GM23338 (cell line): Measurements from ENCODE around the gene NR1I2. TPM values are rescaled to one million over a fixed set of nuclear protein-coding genes. Genes with fewer than 3 reads are reported as not detected.

Experiments
- ATAC-seq: fragments of 200-7000 bp; cut with Tn5 transposase; 3 replicates; pipeline ENCODE4 v1.9.1; 2020
- DNase-seq: peaks from one replicate; pipeline ENCODE4 v3.0.0-alpha.2; 2015; ENCODE audit warnings: low spot score
- H2AFZ ChIP-seq: fragments of 200-600 bp; sonication (generic); 2 replicates; pipeline ENCODE4 v1.8.0; 2016; ENCODE audit warnings: antibody characterized with exemption, mild to moderate bottlenecking, moderate library complexity
- H3F3A ChIP-seq: fragments of 200-600 bp; sonication (generic); replicated peaks from 2 replicates; pipeline ENCODE4 v1.8.0; 2017; ENCODE audit warnings: antibody characterized with exemption, mixed run types, low read depth
- H3K27ac ChIP-seq: fragments of 200-600 bp; sonication (generic); 2 replicates; pipeline ENCODE4 v1.6.1; 2016; ENCODE audit warnings: low read depth
- H3K27me3 ChIP-seq: fragments of 200-600 bp; sonication (generic); 2 replicates; pipeline ENCODE4 v1.8.0; 2016; ENCODE audit warnings: mild to moderate bottlenecking, mixed run types, moderate library complexity; ENCODE audit not compliant: insufficient read depth
- H3K36me3 ChIP-seq: fragments of 200-600 bp; sonication (generic); 2 replicates; pipeline ENCODE4 v1.8.0; 2016; ENCODE audit warnings: mild to moderate bottlenecking; ENCODE audit not compliant: insufficient read depth
- H3K4me1 ChIP-seq: fragments of 200-600 bp; sonication (generic); 2 replicates; pipeline ENCODE4 v1.8.0; 2016; ENCODE audit warnings: mild to moderate bottlenecking, moderate library complexity; ENCODE audit not compliant: insufficient read depth
- H3K4me2 ChIP-seq: fragments of 200-600 bp; sonication (generic); 2 replicates; pipeline ENCODE4 v1.7.1; 2017; ENCODE audit warnings: mixed run types
- H3K4me3 ChIP-seq: fragments of 200-600 bp; sonication (generic); 2 replicates; pipeline ENCODE4 v1.6.1; 2016; ENCODE audit warnings: mixed run types
- H3K79me2 ChIP-seq: fragments of 200-600 bp; sonication (generic); replicated peaks from 2 replicates; pipeline ENCODE4 v1.8.0; 2017; ENCODE audit warnings: mild to moderate bottlenecking; ENCODE audit not compliant: insufficient read depth
- H3K9me2 ChIP-seq: fragments of 200-600 bp; sonication (generic); 2 replicates; pipeline ENCODE4 v1.8.0; 2017; ENCODE audit not compliant: insufficient read depth
- H4K20me1 ChIP-seq: fragments of 200-600 bp; sonication (generic); replicated peaks from 2 replicates; pipeline ENCODE4 v1.8.0; 2017; ENCODE audit warnings: mild to moderate bottlenecking; ENCODE audit not compliant: insufficient read depth
- H3K27ac Mint-ChIP-seq: 2 replicates; pipeline ENCODE4 v1.8.0; 2020; ENCODE audit warnings: inconsistent platforms, mild to moderate bottlenecking, moderate library complexity, mixed read lengths
- H3K27me3 Mint-ChIP-seq: 3 replicates; pipeline ENCODE4 v1.8.0; 2022; ENCODE audit warnings: low read depth, mild to moderate bottlenecking, moderate library complexity, mixed read lengths, inconsistent platforms; ENCODE audit not compliant: insufficient read depth, poor library complexity
- H3K36me3 Mint-ChIP-seq: 3 replicates; pipeline ENCODE4 v1.8.0; 2021; ENCODE audit warnings: low read depth, mild to moderate bottlenecking, inconsistent platforms, moderate library complexity, mixed read lengths
- H3K4me1 Mint-ChIP-seq: 3 replicates; pipeline ENCODE4 v1.8.0; 2020; ENCODE audit warnings: mild to moderate bottlenecking, inconsistent platforms, mixed read lengths
- H3K4me3 Mint-ChIP-seq: 3 replicates; pipeline ENCODE4 v1.8.0; 2021; ENCODE audit warnings: moderate library complexity, mild to moderate bottlenecking, inconsistent platforms, mixed read lengths
- H3K9me3 Mint-ChIP-seq: 3 replicates; pipeline ENCODE4 v1.8.0; 2020; ENCODE audit warnings: moderate library complexity, mild to moderate bottlenecking, inconsistent platforms, mixed read lengths
- CREB1 ChIP-seq: fragments of 250-450 bp; sonication (Bioruptor Pico); IDR thresholded peaks from 2 replicates; pipeline ENCODE4 v1.5.0; 2020; ENCODE audit warnings: low read depth, mild to moderate bottlenecking, moderate library complexity
- CTCF ChIP-seq, 2 experiments: fragments of 200-600 bp in 1 of 2; sonication (generic) in 1 of 2; conservative IDR thresholded peaks; 2 replicates each; pipeline versions ENCODE4 v1.5.1 to v1.6.1; 2016 to 2017; ENCODE audit warnings: antibody characterized with exemption in 2 of 2, low read depth in 2 of 2, mild to moderate bottlenecking in 2 of 2, moderate library complexity in 1 of 2
- EZH2 ChIP-seq: fragments of 200-600 bp; sonication (generic); IDR thresholded peaks from one replicate; pipeline ENCODE4 v1.8.0; 2017; ENCODE audit warnings: antibody characterized with exemption, mild to moderate bottlenecking, low read depth; ENCODE audit not compliant: unreplicated experiment
- EZH2phosphoT487 ChIP-seq: fragments of 200-600 bp; sonication (generic); IDR thresholded peaks from one replicate; pipeline ENCODE4 v1.8.1; 2018; ENCODE audit warnings: antibody characterized with exemption; ENCODE audit not compliant: unreplicated experiment
- JUNB ChIP-seq: IDR thresholded peaks from one replicate; pipeline ENCODE4 v1.6.1; 2016; ENCODE audit warnings: antibody characterized with exemption; ENCODE audit not compliant: unreplicated experiment
- NANOG ChIP-seq: IDR thresholded peaks from 2 replicates; pipeline ENCODE4 v1.6.1; 2016; ENCODE audit warnings: antibody characterized with exemption, borderline replicate concordance
- POLR2AphosphoS5 ChIP-seq: IDR thresholded peaks from 2 replicates; pipeline ENCODE4 v1.6.1; 2016; ENCODE audit warnings: antibody characterized with exemption, low read depth
- STAT1 ChIP-seq: IDR thresholded peaks from one replicate; pipeline ENCODE4 v1.6.1; 2016; ENCODE audit warnings: antibody characterized with exemption; ENCODE audit not compliant: unreplicated experiment
- ZNF114 ChIP-seq: fragments of 250-450 bp; sonication (Bioruptor Pico); IDR thresholded peaks from 2 replicates; pipeline ENCODE4 v1.5.0; 2020; ENCODE audit warnings: mild to moderate bottlenecking, moderate library complexity
- ZNF331 ChIP-seq: fragments of 250-450 bp; sonication (Bioruptor Pico); IDR thresholded peaks from 2 replicates; pipeline ENCODE4 v1.5.0; 2020; ENCODE audit warnings: low read depth, mild to moderate bottlenecking, moderate library complexity
- polyA plus RNA-seq: library from polyadenylated mRNA; unstranded; fragments of >200 nt; fragmentation: Nextera tagmentation; extraction: Ambion mirVana; gene quantifications from 2 replicates; pipeline ENCODE4 v1.2.1, GENCODE V29; 2016
- total RNA-seq: library from RNA; depleted of rRNA; stranded (reverse); fragments of >200 nt; shearing (Covaris generic); gene quantifications from 2 replicates; pipeline ENCODE4 v1.2.3, GENCODE V29; 2014
- TF ChIP-seq, protein P1 (sequence below): IDR thresholded peaks from 2 replicates; pipeline ENCODE4 v1.6.1; 2016; ENCODE audit warnings: antibody characterized with exemption
- TF ChIP-seq, protein P2 (sequence below): fragments of 250-450 bp; sonication (Bioruptor Pico); IDR thresholded peaks from 2 replicates; pipeline ENCODE4 v1.5.0; 2020; ENCODE audit warnings: mild to moderate bottlenecking, moderate library complexity
- TF ChIP-seq, protein P3 (sequence below): IDR thresholded peaks from one replicate; pipeline ENCODE4 v1.6.1; 2018; ENCODE audit warnings: antibody characterized with exemption; ENCODE audit not compliant: unreplicated experiment

NR1I2 gene
- total and polyA plus RNA-seq, 2 experiments from 2014 or later = 0.89 to 4.4 TPM

- Histone ChIP-seq H3F3A (no peaks in the 10 kb centered on the region), H2AFZ (peak overlapping the region; percentile 70), H3K79me2 (no peaks in the 10 kb centered on the region), H3K9me2 (no peaks in the 10 kb centered on the region), H3K27me3 (no peaks in the 10 kb centered on the region), H3K36me3 (no peaks in the 10 kb centered on the region), H4K20me1 (no peaks in the 10 kb centered on the region), H3K4me1 (no peaks in the 10 kb centered on the region), H3K4me3 (no peak overlapping the region), H3K4me2 (no peak overlapping the region), H3K27ac (no peak overlapping the region)
- DNase-seq = no peak
- no peak for ATAC-seq
- no peaks in the 10 kb centered on the region for H3K9me3 Mint-ChIP-seq
- TF ChIP-seq POLR2AphosphoS5 (no peak), ZNF114 (CRISPR knock-in tag) (no peak), JUNB (no peak), CREB1 (no peak), EZH2 (no peak), EZH2phosphoT487 (no peak), STAT1 (no peak), NANOG (no peak), CTCF (conservative IDR thresholded peaks at IDR 0.05; ENCODE audit: low read depth in 2 of 2) (no peak), ZNF331 (CRISPR knock-in tag) (no peak)
- TF ChIP-seq, protein P1, sequence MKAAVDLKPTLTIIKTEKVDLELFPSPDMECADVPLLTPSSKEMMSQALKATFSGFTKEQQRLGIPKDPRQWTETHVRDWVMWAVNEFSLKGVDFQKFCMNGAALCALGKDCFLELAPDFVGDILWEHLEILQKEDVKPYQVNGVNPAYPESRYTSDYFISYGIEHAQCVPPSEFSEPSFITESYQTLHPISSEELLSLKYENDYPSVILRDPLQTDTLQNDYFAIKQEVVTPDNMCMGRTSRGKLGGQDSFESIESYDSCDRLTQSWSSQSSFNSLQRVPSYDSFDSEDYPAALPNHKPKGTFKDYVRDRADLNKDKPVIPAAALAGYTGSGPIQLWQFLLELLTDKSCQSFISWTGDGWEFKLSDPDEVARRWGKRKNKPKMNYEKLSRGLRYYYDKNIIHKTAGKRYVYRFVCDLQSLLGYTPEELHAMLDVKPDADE = no peak
- TF ChIP-seq, protein P2, sequence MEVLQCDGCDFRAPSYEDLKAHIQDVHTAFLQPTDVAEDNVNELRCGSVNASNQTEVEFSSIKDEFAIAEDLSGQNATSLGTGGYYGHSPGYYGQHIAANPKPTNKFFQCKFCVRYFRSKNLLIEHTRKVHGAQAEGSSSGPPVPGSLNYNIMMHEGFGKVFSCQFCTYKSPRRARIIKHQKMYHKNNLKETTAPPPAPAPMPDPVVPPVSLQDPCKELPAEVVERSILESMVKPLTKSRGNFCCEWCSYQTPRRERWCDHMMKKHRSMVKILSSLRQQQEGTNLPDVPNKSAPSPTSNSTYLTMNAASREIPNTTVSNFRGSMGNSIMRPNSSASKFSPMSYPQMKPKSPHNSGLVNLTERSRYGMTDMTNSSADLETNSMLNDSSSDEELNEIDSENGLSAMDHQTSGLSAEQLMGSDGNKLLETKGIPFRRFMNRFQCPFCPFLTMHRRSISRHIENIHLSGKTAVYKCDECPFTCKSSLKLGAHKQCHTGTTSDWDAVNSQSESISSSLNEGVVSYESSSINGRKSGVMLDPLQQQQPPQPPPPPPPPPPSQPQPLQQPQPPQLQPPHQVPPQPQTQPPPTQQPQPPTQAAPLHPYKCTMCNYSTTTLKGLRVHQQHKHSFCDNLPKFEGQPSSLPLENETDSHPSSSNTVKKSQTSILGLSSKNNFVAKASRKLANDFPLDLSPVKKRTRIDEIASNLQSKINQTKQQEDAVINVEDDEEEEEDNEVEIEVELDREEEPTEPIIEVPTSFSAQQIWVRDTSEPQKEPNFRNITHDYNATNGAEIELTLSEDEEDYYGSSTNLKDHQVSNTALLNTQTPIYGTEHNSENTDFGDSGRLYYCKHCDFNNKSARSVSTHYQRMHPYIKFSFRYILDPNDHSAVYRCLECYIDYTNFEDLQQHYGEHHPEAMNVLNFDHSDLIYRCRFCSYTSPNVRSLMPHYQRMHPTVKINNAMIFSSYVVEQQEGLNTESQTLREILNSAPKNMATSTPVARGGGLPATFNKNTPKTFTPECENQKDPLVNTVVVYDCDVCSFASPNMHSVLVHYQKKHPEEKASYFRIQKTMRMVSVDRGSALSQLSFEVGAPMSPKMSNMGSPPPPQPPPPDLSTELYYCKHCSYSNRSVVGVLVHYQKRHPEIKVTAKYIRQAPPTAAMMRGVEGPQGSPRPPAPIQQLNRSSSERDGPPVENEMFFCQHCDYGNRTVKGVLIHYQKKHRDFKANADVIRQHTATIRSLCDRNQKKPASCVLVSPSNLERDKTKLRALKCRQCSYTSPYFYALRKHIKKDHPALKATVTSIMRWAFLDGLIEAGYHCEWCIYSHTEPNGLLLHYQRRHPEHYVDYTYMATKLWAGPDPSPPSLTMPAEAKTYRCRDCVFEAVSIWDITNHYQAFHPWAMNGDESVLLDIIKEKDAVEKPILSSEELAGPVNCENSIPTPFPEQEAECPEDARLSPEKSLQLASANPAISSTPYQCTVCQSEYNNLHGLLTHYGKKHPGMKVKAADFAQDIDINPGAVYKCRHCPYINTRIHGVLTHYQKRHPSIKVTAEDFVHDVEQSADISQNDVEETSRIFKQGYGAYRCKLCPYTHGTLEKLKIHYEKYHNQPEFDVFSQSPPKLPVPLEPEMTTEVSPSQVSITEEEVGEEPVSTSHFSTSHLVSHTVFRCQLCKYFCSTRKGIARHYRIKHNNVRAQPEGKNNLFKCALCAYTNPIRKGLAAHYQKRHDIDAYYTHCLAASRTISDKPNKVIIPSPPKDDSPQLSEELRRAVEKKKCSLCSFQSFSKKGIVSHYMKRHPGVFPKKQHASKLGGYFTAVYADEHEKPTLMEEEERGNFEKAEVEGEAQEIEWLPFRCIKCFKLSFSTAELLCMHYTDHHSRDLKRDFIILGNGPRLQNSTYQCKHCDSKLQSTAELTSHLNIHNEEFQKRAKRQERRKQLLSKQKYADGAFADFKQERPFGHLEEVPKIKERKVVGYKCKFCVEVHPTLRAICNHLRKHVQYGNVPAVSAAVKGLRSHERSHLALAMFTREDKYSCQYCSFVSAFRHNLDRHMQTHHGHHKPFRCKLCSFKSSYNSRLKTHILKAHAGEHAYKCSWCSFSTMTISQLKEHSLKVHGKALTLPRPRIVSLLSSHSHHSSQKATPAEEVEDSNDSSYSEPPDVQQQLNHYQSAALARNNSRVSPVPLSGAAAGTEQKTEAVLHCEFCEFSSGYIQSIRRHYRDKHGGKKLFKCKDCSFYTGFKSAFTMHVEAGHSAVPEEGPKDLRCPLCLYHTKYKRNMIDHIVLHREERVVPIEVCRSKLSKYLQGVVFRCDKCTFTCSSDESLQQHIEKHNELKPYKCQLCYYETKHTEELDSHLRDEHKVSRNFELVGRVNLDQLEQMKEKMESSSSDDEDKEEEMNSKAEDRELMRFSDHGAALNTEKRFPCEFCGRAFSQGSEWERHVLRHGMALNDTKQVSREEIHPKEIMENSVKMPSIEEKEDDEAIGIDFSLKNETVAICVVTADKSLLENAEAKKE (CRISPR knock-in tag) = no peak
- TF ChIP-seq, protein P3, sequence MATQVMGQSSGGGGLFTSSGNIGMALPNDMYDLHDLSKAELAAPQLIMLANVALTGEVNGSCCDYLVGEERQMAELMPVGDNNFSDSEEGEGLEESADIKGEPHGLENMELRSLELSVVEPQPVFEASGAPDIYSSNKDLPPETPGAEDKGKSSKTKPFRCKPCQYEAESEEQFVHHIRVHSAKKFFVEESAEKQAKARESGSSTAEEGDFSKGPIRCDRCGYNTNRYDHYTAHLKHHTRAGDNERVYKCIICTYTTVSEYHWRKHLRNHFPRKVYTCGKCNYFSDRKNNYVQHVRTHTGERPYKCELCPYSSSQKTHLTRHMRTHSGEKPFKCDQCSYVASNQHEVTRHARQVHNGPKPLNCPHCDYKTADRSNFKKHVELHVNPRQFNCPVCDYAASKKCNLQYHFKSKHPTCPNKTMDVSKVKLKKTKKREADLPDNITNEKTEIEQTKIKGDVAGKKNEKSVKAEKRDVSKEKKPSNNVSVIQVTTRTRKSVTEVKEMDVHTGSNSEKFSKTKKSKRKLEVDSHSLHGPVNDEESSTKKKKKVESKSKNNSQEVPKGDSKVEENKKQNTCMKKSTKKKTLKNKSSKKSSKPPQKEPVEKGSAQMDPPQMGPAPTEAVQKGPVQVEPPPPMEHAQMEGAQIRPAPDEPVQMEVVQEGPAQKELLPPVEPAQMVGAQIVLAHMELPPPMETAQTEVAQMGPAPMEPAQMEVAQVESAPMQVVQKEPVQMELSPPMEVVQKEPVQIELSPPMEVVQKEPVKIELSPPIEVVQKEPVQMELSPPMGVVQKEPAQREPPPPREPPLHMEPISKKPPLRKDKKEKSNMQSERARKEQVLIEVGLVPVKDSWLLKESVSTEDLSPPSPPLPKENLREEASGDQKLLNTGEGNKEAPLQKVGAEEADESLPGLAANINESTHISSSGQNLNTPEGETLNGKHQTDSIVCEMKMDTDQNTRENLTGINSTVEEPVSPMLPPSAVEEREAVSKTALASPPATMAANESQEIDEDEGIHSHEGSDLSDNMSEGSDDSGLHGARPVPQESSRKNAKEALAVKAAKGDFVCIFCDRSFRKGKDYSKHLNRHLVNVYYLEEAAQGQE = no peak
- H3K4me1 Mint-ChIP-seq = peaks cover 10% of the 10 kb centered on the region; the same call in 2 of the 3 replicates
- H3K27ac Mint-ChIP-seq = no peak overlapping the region
- H3K4me3 Mint-ChIP-seq = no peak overlapping the region
- peaks cover 2% of the 10 kb centered on the region for H3K27me3 Mint-ChIP-seq
- H3K36me3 Mint-ChIP-seq = no peaks in the 10 kb centered on the region
These were observed 7.5 kb upstream of the NR1I2 start for GRCh38 chr3:119774444-119774843.
